ENCODE measurements around the gene ACTL7B.
A peak's percentile ranks its signal among the peaks of the same experiment; 100 is the strongest.
"Not testable (repeated sequence)": the region's sequence is repeated elsewhere in the genome, so short reads cannot be mapped to it uniquely, and the experiment has no call there.

The ACTL7B gene, protein sequence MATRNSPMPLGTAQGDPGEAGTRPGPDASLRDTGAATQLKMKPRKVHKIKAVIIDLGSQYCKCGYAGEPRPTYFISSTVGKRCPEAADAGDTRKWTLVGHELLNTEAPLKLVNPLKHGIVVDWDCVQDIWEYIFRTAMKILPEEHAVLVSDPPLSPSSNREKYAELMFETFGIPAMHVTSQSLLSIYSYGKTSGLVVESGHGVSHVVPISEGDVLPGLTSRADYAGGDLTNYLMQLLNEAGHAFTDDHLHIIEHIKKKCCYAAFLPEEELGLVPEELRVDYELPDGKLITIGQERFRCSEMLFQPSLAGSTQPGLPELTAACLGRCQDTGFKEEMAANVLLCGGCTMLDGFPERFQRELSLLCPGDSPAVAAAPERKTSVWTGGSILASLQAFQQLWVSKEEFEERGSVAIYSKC

DNA sequence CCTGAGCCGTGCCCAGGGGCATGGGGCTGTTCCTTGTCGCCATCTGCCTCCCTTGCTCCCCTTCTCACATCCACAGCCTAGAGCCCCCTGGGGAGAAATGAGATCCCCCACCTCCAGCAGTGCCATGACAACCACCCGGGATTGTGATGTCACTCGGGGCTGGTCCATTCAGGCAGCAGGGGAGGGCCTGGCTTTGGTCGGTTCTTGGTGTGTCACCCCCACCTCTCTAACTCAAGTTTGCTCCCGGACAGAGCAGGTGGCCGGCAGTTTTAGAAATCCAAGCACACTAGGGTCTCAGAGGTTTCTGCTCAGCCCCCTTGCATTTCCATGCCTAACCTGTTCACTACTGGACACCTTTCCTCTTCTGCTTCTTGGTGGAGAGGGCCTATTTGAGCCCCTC is at the start of gene ACTL7B:
TSS of gene ACTL7B (minus strand) at position 99 of the 400 bp plus-strand sequence. CDS start at position 43, 56 bp downstream.
- DNase-seq, result no peak

DNA sequence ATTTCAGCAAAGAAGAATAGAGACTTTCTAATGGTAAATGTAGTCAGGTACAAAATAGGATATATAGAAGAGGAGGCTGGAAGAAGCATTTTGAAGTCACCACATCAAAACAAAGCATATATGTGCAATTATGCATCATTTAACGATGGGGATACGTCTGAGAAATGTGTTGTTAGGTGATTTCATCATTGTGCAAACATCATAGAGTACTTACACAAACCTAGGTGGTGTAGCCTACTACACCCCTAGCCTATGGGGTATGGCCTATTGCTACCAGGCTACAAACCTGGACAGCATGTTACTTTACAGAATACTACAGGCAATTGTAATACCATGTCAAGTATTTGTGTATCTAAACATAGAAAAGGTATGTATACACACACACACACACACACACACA is 49.7 kb upstream of the ACTL7B start:
- DNase-seq, result no peak

DNA sequence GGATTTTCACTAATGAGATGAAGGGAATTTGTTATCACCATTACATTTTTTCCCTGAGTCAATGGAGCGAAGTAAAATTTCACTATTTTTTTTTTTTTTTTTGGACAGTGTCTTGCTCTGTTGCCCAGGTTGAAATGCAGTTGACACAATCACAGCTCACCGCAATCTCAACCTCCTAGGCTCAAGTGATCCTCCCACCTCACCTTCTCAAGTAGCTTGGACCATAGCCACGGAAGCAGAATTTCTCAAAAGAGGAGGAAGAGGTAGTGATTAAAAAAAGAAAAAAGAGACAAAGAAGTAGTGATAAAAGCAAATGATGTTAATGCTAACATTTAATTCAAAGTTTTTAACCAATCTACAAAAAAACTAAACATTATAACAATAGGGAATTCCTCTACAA is 48.4 kb upstream of the ACTL7B start:
- no peak for DNase-seq

DNA sequence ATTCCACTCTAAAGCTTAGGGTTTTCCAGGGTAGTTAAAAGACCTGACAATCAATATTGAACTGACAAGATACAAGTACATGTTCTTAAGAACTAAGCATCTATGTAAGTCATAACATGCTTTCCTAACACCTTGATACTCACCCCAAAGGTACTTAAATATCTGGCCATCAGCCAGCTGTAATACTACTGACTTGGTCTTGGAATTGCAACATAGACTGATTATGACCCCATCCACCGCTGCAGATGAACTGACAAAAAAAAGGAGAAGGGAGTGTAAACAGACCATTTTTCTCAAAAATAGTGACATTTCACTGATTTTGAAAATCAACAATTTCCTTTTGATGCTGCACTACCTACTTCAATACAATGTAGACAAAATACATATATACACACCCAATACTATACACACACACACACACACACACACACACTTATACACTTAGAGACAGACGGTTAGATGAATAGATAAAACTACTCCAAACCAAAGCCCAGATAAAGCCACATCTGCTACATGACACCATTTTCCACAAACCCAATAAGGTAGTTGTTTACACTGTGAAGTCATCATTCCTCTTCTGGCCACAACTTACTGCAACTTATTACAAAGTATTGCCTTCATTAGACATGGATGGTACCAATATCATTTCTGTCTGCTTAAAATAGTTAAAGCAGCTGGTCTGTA is 47.8 kb upstream of the ACTL7B start:
- no peak for DNase-seq

DNA sequence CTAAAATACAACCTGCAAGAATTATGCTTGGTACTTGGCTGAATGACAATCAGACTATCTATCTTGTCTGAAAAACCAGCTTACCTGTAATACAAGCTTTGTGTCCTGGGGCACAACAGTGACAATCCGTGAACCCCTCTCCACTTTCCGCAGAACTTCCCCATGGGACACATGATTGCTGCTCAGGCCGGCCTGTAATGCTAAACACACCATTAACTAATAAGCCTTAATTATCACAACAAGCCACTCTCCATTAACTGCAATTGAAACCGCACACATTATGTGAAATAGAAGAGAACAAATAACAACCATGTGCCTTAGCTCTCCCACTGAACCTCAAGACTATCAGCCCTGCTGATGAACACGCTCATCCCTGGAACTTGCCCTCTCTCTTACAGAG is 44.4 kb upstream of the ACTL7B start:
- no peak for DNase-seq

DNA sequence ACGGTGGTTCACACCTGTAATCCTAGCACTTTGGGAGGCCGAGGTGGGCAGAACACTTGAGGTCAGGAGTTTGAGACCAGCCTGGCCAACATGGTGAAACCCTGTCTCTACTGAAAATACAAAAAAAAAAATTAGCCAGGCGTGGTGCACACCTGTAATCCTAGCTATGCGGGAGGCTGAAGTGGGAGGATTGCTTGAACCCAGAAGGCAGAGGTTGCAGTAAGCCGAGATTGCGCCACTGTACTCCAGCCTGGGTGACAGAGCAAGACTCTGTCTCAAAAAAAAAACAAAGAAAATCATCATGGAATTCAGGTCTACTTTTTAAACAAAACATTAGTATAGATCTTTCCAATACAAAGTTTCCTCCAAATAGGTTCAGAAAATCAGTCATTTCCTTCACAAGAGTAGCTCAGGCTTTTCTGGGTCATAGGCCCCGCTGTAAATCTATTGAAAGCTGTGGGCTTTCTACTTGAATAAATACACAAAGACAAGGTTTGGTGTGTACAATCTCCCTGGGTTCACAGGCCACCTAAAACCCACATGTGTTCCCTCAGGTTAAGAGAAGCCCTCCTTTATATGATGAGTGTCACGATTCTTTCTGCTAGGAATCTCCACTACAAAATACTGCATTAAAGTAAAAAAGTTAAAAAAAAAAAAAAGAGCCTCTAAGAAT is 43.4 kb upstream of the ACTL7B start:
- DNase-seq, result not testable (repeated sequence)

DNA sequence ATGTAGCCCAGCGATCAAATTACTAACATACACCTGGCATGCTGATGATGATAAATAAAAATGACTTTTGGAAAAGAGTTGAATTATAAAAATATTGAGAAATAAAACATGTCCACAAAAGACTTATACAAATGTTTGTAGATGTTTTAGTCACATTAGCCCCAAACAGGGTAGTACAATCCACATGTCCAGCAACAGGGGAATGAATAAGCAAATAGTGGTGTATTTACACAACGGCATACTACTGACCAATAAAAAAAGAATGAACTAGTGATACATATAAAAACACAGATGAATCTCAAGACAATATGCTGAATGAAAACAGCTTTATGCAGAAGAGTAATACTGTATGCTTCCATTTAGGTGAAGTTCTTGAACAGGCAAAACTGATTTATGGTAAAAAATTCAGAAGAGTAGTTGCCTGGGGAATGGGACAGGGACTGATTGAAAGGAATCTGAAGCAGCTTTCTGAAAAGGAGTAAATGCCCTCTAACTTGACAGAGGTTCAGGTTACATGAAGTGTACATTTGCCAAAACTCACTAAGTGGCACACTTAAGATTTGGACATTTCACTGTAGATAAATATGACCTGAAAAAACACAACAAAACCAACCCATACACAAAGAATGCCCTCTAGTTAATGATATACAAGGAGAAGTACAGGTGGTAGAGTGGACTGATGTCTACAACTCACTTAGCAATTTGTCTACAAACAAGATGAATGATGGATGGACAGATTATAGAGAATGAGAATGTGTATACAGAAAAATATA is 41.7 kb upstream of the ACTL7B start:
- no peak for DNase-seq

DNA sequence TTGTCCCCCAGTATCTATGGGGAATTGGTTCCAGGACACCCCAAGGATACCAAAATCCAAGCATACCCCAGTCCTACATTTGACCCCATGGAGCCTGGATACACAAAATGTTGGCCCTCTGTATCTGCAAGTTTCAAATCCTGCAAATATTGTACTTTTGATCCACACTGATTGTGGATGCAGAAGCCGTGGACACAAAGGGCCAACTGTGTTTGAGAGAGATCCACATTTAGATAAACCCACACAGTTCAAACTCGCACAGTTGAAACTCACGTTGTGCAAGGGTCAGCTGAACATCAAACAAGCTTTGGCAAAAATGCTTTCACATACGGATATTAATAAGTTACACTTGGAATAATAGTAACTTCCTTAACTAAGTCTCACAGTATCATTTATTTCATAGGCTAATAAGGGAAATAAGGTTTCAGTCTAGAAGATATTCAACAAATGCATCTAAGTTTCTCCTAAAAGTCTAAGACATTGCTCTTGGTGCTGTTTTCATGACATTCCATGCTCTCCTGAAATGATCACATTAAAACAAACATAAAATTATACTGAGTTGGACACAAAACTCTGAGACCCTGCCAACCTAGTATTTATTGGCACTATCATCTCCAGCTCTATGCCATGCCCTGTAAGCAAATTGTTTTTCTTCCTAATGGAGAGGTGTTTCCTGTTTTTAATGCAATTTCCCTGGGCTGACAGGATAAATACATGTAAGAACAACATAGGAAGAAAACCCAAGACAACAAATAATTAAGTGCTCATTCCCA is 38.6 kb upstream of the ACTL7B start:
- DNase-seq, result no peak

DNA sequence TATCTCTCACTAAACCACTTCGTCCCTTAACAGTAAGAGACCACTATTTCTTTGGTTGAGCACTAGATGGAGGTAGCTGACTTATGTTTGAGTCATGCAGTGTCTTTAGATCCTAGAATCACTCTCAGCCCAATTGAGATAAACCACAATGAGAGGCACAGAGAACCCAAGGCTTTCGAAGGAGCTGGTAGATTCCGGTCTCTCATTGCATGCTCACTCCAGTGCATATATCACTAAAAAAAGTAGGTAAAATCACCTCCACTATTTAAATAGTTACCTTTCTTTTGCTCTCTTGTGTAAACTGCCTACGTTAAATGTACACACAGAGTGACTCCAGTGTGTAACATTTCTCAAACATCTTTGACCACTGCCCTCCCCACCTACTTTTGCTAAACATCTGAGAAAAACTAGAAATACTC is 33.9 kb upstream of the ACTL7B start:
- peak; percentile 22 for DNase-seq

DNA sequence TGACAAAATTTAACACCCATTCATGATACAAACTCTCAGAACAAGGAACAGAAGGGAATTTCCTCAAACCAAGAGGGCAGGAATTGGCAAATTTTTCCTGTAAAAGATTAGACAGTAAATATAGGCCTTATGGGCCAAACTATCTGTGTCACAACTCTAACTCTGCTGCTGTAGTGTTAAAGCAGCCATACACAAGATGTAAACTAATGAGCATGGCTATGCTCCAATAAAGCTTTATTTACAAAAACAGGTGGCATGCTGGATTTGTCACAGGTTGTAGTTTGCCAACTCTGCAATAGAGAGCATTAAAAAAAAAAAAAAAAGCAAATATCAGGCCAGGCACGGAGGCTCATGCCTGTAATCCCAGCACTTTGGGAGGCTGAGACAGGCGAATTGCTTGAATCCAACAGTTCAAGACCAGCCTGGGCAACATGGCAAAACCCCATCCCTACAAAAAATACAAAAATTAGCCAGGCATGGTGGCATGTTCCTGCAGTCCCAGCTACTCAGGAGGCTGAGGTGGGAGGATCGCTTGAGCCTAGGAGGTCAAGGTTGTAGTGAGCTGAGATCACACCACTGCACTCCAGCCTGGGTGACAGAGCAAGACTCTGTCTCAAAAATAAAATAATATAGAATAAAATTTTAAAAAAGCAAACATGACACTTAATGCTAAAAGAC is 30.9 kb upstream of the ACTL7B start:
- not testable (repeated sequence) for DNase-seq

DNA sequence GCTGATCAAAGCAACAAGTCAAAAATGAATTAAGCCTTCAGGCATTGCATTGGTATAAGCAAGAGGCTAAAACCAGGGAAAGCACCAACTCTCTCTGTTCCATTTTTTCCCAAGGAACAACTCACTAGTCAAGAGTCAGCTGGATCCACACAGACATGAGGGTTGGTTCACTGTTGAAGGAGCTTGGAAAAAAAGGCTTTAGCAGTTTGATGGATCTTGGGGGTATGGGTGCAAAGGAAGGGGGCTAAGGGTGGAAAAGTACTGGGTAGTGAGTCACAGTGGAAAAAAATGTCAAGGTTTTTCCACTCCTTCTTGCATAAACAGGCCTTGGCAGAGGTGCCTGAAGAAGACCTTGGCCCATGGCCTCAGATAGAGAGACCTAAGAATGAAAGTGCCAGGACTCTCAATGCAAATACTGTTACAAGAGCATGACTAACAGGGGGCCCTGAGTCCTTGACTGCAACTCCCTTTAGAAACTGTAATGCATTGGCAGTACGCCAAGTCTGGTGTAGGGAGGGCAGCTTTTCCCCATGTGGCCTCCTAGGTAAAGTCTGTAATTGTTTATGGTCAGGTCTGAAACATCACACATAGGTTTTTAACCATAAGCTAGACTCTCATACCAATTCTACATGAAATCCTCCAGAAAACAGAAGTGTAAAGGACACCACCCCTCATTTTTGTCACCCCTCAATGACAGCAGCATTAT is 30.0 kb upstream of the ACTL7B start:
- DNase-seq, result peak; percentile 78

DNA sequence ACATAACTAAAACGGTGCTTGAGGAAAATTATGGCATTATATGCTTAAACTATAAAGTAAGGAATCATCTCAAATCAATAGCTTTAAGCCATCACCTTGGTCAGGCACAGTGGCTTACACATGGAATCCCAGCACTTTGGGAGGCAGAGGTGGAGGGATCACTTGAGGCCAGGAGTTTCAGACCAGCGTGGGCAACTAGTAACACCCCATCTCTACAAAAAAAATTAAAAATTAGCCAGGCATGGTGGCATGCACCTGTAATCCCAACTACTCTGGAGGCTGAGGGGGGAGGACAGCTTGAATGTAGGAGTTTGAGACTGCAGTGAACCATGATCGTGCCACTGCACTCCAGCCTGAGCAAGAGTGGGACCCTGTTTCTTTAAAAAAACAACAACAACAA is 28.9 kb upstream of the ACTL7B start:
- DNase-seq, result no peak

DNA sequence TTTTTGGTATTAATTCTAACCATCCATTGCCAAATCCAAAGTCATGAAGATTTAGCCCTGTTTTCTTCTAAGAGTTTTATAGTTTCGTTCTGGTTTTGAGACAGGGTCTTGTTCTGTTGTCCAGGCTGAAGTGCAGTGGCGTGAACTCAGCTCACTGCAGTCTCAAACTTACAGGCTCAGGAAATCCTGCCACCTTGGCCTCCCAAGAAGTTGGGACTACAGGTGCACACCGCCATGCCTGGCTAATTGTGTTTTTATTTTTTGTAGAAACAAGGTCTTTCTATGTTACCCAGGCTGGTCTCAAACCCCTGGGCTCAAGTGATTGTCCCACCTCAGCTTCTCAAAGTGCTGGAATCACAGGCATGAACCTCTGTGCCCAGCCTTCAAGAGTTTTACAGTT is 27.3 kb upstream of the ACTL7B start:
- no peak for DNase-seq

DNA sequence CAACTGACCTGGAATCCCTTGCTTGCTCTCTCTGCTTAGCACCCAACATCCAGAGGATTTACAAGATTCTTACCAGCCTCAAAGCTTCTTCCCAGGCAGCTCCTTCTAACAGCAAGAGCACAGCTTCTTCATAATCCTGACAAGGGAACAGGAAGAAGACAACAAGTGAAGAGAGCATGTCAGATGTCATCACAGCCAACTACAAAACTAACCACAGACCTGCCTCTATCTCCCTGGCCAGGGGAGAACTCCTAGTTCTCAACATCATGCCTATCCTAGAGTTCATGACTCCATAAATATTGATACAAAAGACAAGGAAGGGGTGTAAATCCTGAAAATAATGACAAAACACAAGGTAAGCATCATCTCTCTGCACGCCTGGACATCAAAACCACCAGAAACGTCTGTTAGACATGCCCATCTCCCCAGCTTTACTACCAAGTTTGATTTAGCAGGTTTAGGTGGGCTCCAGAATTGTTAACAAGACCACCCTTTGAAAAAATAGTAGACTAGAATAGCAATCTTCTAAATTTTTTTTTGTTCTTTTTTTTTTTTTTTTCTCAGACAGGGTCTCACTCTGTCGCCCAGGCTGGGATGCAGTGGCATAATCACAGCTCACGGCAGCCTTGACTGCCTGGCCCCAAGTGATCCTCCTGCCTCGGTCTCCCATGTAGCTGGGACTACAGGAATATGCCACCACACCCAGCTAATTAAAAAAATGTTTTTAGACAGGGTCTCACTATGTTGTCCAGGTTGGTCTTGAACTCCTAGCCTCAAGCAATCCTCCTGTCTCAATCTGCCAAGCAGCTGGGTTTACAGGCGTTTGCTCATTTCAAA is 26.5 kb upstream of the ACTL7B start:
- DNase-seq, result no peak

DNA sequence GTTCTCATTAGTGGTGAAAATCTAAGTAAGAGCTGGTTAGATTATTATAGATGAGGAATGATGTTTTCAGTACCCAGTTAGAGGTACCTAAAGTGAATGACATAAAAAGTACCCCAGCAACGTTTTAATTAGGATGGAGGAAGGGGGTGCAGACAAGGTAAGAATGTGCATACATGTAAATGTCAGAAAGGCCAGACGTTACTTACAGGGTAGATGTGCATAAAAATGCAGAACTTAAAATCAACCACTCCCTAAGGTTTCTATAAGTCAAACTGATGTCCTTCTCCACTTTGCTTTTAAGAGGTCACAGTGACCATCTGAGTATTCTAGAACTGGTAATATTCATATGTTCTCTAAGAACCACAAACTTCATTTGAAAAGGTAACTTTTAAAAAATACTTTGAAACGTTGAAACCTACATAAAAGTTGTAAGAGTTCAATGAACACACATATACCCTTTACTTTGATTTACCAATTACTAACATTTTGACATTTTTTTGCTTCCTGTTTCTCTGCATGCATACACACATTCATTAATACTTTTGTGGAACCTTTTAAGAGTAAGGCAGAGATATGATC is 25.0 kb upstream of the ACTL7B start:
- DNase-seq, result no peak

DNA sequence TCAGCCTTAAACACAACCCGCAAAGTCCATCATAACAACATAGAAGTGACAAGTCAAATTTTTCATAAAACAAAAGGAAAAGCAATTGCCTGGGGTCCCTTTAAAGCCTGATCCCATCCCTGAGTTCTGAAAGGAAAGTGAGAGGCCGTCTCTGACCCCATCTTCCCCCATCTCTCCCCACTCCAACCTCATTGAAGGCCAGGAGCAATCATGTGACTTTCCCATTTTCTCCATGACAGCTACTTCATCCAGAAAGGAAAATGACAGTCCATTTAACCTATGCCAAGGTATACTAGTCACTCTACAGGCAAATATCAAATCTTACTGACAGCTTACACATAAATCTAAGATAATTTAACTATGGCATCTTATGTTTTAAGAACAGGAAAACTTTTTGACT is 21.7 kb upstream of the ACTL7B start:
- no peak for DNase-seq

DNA sequence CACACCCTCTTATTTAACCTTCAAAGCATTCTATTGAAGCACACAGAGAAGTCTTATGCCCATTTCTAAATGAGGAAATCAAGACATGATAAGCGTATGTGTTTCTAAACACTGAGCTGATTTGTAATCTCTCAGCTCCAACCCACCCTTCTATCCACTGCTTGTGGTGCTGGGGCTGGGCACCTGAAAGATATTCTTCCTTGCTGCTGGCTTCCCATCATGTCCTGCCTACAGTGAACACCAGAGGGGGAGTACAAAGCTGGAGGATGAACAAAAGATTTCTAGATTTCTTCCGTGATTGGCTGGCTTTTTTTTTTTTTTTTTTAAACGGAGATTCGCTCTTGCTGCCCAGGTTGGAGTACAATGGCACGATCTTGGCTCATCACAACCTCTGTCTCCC is 20.6 kb upstream of the ACTL7B start:
- no peak for DNase-seq

DNA sequence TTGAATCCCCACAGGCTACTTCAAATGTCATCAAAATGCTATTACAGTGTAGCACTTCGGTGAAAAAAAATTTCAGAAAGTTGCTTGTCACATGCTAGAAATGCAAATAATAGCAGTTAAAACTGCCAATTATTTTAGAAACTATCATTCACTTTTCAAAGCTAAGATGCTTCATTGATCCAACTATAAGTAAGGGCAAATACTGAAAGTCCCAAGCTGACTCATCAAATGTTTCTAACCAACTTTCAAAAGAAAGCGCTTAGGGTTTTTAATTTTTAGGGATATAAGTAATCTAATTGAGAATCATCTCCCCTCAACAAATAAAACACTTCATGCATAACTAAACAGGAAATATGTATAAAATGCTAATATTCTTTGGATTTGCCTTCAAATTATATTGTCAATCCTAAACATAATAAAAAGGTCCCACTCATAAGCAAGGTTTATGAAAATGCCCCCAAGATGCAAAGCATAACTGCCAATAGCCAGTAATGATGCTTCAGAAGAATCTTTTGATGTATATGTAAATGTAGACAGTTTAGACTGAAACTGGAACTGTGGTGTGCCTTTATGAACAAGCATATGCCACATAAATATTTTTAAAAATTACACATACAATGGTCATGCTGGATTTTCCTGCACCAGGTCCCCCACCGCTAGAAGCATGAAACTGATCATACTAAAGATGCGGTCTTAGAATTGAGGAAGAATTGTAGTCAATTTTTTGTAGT is 18.4 kb upstream of the ACTL7B start:
- DNase-seq, result no peak
